Right ventricle myocardium superior (tissue), 1 donor: ENCODE measurements around the gene TOE1. TPM values are rescaled to one million over a fixed set of nuclear protein-coding genes. Genes with fewer than 3 reads are reported as not detected.
A peak's percentile ranks its signal among the peaks of the same experiment; 100 is the strongest.

Experiments used
- ATAC-seq: fragments of 200-7000 bp; cut with Tn5 transposase; one replicate; pipeline ENCODE4 v1.9.1; 2020; ENCODE audit warnings: mild to moderate bottlenecking; ENCODE audit not compliant: poor library complexity
- DNase-seq: peaks from one replicate; pipeline ENCODE4 v3.0.0-alpha.2; 2020
- intact Hi-C: fragments of 100-400 bp; cut with DNase I; formaldehyde crosslinking; loops from one replicate; pipeline ENCODE4 v1.11.2; 2022
- total RNA-seq: library from RNA; stranded (reverse); fragmentation: NEBNext Ultra II Directional; extraction: Animal tissue kit (Norgen Biotek cat#: 25700); gene quantifications from one replicate; pipeline ENCODE4 v1.2.1, GENCODE V29; 2021
- donor health status: DM: no; HTN: yes; CAD: no; lungs with severe emphysema.

TOE1 gene
- total RNA-seq, 1 donor from 2014 or later, result 2.9 TPM

DNA sequence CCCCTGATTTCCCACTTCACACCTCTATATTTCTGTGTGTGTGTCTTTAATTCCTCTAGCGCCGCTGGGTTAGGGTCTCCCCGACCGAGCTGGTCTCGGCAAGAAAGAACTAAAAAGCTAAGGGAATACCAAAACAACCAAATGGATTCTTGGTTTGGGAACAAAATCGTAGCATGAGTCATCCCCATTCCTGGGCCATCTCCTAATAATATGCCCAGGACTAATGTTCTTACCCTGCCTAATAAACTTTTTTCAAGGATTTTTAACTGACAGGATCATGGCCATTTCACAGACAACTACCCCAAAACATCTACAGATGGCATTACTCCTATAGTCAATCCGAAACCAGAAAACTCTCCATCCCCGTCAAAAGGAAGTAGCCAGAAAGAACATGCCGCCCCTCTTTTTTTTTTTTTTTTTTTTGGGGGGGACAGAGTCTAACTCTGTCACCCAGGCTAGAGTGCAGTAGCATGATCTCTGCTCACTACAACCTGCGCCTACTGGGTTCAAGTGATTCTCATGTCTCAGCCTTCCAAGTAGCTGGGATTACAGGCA is 17.4 kb upstream of the TOE1 start:
- intact Hi-C loops, result no loop called here
- no peak for ATAC-seq
- no peak for DNase-seq

DNA sequence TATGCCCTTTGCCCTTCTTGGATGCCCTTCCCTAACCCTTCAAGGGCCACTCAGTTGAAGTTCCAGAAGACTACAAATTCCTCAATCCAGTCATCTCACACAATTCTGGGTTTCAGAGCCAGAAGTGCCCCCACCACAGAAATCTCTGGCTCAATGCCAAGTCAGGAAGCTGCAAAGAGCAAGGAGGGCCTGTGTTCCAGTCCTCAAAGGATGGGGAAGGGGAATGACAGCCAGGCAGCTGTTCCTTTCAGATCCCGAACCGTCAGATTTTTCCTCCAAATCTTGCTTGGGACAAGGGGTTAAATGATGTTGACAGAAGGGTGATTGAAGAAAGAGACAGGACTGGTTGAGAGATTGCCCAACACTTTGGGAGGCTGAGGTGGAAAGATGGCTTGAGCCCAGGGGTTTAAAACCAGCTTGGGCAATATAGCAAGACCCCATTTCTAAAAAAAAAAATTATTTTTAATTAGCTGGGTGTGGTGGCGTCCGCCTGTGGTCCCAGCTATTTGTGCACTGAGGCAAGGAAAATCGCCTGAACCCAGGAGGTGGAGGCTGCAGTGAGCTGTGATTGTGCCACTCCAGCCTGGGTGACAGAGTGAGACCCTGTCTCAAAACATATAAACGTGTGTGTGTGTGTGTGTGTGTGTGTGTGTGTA is 14.0 kb upstream of the TOE1 start:
- DNase-seq (no peak), ATAC-seq (no peak)
- intact Hi-C loops, result no loop called here

GRCh38 chr1:45326627-45327623 is 13.0 kb upstream of the TOE1 start, which contains the start of gene HPDL:
Gene HPDL (plus strand): TSS chr1:45326895. CDS start chr1:45327149, 254 bp downstream.
- peak; percentile 72 for DNase-seq
- intact Hi-C loops, result no loop called here
- peak; percentile 91 for ATAC-seq

GRCh38 chr1:45327644-45328515 is 12.1 kb upstream of the TOE1 start:
- no peak for DNase-seq
- intact Hi-C loops, result no loop called here
- no peak for ATAC-seq

DNA sequence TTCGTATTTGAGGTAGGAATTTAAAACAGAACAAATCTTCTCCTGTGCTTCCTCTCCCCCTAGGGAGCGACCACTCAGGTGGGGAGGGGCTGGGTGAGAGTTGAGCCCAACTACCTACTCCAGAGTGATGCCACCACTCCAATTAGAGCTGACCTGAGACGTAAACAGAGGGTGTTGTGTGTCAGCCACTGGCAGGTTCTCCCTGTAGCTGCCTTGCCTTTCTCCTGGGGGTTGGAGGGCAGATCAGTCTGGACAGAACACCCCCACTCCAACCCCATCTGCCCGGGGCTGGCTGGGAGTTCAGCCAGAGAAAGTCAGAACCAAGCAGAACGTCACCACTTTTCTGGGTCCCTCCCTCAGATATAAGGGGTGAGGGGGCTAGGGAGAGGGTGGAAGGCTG is 11.3 kb upstream of the TOE1 start:
- intact Hi-C loops, result no loop called here
- DNase-seq (no peak), ATAC-seq (no peak)

- ATAC-seq (no peak), DNase-seq (no peak)
- intact Hi-C loops, result no loop called here
These were observed 10.5 kb upstream of the TOE1 start for GRCh38 chr1:45329445-45329844.

- ATAC-seq (no peak), DNase-seq (no peak)
- intact Hi-C loops, result no loop called here
These were observed 8.3 kb upstream of the TOE1 start for GRCh38 chr1:45331436-45332345.

GRCh38 chr1:45332346-45332720 is 7.6 kb upstream of the TOE1 start:
- no peak for ATAC-seq
- no peak for DNase-seq
- intact Hi-C loops, result no loop called here

GRCh38 chr1:45334308-45335245 is 5.4 kb upstream of the TOE1 start:
- DNase-seq (peak; percentile 67), ATAC-seq (peak; percentile 44)
- intact Hi-C loops, result no loop called here

GRCh38 chr1:45335855-45336324 is 4.1 kb upstream of the TOE1 start:
- DNase-seq (no peak), ATAC-seq (no peak)
- intact Hi-C loops, result no loop called here

GRCh38 chr1:45337630-45338325 is 2.2 kb upstream of the TOE1 start:
- DNase-seq (no peak), ATAC-seq (no peak)
- intact Hi-C loops, result no loop called here

- ATAC-seq (no peak), DNase-seq (no peak)
- intact Hi-C loops, result no loop called here
These were observed 971 bp downstream of the TOE1 start for GRCh38 chr1:45340816-45341466.

- DNase-seq, result no peak
- no peak for ATAC-seq
- intact Hi-C loops, result no loop called here
These were observed 4.5 kb downstream of the TOE1 start for GRCh38 chr1:45344499-45344898.

- DNase-seq (no peak), ATAC-seq (no peak)
- intact Hi-C loops, result no loop called here
These were observed 5.0 kb downstream of the TOE1 start for GRCh38 chr1:45345014-45345413.

GRCh38 chr1:45346473-45346872 is 6.5 kb downstream of the TOE1 start:
- DNase-seq (no peak), ATAC-seq (no peak)
- intact Hi-C loops, result no loop called here

DNA sequence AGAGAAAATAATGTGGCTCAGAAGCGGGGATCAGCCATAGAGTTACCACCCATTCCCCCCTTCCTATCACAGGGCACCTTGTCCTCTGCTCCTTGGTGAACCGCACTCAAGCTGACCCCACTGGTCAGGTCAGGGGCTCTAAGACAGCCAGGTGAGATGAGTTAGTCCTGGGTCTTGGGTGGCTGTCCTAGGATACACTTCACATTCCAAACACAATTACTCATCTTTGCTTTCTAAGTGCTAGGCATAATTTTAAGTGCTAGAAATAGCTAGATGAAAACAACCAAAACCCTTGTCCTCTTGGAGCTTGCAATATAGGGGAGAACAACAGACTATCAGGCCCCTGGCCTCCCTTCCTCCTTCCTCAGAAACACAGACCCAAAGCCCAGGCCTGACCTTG is 8.1 kb downstream of the TOE1 start:
- intact Hi-C loops, result no loop called here
- no peak for ATAC-seq
- no peak for DNase-seq
